RCC 7860 (cell line): ENCODE results near the gene CACNA2D3.

Experiments
- DNase-seq: peaks from one replicate; pipeline ENCODE4 v3.0.0-alpha.2; 2015; ENCODE audit warnings: low spot score
- FAIRE-seq: peaks from 2 replicates; lab custom pipeline; 2012; peaks lifted over from hg19 to GRCh38; lab: Jason Lieb, UNC

Gene CACNA2D3

DNA sequence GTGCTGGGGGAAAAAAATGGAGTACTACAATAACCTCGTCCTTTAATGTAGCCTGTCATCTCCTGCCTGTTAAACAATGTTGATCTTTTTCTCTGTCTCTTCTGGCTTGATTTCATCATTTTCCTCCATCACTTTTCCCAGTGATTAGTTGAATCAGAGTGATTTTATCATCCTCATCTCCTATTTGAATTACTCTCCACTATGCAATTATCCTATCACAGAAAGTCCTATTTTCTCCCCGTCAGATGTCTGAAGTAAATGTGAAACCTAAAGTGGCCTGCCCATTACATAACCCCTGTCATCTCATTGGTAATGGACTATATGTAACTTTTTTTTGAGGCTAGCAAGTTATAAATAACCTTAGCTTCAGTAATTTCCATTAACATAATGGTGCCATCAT lies 201.8 kb downstream of the CACNA2D3 start:
- DNase-seq (no peak), FAIRE-seq (no peak)

DNA sequence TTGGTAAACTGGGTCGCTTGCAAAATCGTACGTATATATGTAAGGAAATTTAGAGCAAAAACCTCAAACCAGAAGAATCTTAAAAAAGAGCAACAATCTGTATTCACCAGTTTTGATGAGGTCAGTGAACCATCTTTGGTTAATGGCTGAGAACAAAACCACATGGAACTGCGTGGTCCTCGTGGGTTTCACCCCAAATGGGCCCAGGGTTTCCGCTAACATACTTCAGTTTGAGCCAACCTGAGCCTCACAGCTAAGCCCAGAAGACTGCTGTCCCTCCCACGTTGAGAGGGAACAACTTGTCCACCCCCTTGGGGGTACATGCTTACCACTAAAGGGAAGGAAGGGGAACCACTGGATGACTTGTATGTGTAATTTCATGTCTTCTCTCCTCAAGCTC lies 204.6 kb downstream of the CACNA2D3 start:
- DNase-seq (no peak), FAIRE-seq (no peak)

DNA sequence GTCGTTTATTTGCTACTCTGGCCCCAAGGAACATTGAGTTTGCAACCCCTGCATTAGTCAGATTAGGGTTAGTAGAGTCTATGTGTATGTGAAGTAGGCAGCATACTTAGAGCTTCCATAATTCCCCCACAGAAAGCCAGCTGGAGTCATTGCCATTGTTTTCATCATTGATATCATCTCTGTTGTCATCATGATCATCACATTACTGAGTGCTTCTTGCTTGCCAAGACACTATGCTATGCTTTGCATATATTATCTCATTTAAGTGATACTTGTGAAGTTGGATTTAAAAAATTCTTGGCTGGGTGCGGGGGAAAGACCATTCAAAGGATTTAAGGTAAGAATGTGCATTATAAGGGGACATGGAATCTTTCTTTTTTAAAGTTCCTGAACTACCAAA lies 209.0 kb downstream of the CACNA2D3 start:
- FAIRE-seq, result no peak
- DNase-seq, result no peak

DNA sequence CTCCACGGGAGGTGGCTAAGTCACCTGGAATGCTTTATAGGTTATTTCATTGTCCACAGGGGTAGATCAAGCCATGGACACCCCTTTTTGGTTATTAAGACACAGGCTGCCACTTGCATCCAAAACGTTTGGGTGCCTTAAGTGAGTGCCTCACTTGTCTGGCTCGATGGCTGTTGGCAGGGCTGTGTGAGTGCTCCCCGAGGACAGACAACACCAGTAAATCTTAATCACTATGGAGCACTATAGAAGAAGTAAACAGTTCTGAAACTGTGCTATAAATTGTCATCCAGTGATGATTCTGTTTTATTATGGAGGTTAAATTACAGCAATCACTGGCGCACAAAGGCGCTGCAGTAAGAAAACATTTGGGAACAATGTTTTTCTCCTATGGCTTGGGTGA lies 215.5 kb downstream of the CACNA2D3 start:
- FAIRE-seq, result no peak
- no peak for DNase-seq

DNA sequence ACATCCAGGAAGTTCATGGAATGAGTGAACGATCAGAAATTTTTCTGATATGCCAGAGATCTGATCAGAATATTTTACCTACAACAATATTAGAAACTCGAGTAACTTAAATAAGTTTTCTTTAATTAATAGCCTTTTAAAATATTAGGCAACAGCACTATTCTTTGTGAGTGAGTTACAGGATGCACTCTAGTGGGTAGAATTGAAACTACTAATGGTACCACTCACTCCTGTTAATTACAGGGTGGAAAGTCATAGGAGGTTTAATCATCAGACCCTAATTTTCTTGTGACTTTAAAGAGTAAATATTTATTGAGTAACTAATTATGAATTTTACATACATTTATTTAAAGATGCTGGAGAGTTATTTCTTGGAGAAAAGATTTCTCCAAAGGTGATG lies 217.3 kb downstream of the CACNA2D3 start:
- no peak for FAIRE-seq
- no peak for DNase-seq

DNA sequence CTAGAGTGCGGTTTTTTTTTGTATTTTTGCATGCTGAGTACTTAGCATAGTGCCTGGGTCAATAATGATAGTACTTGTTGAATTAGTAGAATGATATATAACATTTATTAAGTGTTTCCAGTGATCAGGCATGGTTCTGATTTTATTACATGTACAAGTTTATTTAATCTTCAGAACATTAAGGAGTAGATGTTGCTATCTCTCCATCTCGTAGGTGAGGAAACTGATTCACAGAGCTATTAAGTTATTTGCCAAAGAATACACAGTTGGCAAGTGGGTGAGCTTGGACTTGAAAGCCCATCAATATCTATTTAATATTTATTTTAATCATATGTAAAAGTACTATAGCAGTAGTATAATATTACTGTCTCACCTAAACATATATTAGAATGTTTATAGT lies 219.5 kb downstream of the CACNA2D3 start:
- DNase-seq (no peak), FAIRE-seq (no peak)

DNA sequence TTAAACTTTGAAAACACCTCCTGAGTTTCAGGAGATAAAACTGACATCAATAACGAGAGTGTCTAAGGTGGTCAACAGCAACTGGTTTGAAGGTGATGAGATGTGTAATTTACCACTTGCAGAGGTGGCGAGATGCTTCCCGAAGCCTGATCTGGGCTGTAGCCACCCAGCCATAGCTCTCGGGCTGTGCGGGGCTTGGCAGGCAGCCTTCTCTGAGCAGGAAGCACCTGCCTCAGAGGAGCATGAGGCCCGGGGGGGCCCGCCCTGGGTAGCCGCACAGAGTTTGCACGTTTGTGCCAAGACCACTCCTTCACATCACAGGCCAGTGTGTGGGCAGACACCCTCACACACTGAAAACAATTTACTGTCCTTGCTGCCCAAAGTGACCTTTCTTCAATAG lies 220.3 kb downstream of the CACNA2D3 start:
- no peak for DNase-seq
- FAIRE-seq, result no peak

DNA sequence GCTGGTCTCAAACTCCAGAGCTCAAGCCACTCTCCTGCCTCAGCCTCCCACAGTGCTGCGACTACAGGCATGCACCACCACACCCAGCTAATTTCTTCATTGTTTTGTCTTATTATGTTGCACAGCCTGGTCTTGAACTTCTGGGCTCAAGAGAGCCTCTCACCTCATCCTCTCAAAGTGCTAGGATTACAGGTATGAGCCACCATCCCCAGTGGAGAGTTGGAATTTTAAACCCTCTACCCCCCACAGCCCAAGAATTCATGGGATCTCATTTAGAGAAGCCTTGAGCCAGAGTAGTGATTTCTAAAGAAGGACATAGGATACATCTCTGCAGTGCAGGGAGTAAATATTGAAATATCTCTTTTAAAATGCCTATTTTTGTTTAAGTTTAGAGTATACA lies 221.1 kb downstream of the CACNA2D3 start:
- no peak for FAIRE-seq

DNA sequence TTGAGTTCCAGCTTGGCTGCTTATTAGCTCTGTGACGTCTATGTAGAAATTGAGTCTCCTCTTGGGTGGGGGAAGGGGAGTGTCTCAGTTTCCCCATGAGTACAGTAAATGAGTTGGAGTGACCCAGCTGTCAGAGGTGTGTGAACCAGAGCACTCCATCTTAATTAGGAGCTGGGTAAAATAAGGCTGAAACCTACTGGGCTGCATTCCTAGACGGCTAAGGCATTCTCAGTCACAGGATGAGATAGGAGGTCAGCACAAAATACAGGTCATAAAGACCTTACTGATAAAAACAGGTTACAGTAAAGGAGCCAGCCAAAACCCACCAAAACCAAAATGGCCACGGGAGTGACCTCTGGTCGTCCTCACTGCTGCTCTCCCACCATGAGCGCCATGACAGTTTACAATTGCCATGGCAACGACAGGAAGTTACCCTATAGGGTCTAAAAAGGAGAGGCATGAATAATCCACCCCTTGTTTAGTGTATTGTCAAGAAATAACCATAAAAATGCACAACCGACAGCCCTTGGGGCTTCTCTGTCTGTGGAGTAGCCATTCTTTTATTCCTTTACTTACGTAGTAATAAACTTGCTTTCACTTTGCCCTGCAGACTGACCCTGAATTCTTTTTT lies 222.4 kb downstream of the CACNA2D3 start:
- FAIRE-seq, result no peak

More for the DNA sequence above, 221.1 kb downstream of the CACNA2D3 start:
- no peak for DNase-seq

DNA sequence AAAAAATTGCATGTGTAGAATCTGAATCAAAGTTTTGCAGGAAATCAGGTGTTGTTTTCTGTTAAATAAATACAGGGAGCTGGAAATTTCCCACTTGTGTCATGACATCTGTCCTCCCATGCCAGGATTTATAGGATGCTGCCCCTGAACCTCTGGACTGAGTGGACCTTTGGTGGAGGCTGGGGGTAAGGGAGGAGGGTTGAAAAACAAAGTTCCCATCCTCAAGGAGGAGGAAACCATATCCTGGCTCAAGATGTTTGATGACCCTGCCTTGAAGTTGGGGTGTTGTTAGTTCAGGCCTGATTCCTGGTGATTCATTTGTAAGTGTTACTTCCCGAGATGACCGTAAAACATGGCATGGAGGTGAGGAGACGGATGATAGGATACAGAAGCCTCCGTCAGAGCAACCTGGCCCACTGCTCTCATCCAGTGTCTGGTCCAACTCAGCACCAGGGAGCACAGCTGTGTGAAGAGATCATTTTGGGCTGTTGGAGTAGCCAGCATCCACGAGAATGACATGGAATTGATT lies 223.6 kb downstream of the CACNA2D3 start:
- DNase-seq (no peak), FAIRE-seq (no peak)

More for the DNA sequence above, 222.4 kb downstream of the CACNA2D3 start:
- DNase-seq, result no peak

DNA sequence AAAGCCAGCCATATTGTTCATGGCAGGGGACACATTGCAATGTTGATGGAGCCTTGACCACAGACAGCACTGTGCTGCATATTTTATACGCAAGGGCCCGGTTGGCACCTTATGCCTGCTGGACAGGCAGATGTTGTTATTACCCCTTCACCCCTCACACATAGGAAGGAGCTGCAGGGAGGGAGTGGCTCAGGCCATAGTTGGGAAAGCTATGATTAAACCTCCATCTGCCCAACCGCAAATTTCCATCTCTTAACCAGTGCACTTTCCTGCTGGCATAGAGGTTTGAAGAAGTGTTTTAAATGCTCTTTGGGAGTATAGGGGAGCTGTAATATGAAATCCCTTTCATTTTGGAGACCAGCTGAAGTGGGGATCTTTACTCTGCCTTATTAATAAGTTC lies 224.7 kb downstream of the CACNA2D3 start:
- DNase-seq (no peak), FAIRE-seq (no peak)

DNA sequence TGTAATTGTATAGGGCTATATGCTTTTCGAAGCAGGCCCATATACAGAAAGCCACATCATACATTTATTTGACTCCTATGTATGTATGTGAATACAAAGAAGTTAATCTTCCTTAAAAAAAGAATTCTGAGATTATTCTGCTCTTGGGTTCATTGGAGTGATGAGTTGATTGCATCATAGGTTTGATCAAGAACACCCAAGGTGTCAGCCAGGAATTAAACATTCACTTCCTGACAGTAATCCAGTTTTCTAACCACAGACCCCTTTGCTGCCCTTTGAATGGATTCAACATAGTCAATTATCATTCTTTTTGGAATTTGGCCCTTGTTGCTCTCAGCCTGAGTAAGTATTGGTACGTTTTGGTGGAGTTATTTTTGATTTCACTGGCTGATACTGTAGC lies 225.6 kb downstream of the CACNA2D3 start:
- DNase-seq (no peak), FAIRE-seq (no peak)

DNA sequence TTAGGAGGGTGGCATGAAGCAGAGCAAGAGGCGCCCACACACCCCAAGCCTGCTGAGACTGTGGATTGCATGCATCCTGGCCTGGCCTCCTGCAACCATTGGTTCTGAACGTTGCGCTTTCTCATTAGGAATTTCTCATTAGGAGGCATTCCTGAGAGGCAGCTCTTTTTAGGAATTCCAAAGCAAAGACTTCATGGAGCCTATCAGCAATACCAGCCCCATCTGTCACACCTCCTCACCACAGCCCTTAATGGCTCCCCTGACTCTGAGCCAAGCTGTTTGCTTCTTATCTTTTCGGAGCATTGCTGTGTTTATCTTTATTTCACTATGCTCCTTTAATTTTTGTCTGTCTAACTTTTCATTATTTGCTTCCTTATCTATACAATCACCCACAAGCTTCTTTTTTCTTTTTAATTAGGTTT lies 226.9 kb downstream of the CACNA2D3 start:
- no peak for DNase-seq

DNA sequence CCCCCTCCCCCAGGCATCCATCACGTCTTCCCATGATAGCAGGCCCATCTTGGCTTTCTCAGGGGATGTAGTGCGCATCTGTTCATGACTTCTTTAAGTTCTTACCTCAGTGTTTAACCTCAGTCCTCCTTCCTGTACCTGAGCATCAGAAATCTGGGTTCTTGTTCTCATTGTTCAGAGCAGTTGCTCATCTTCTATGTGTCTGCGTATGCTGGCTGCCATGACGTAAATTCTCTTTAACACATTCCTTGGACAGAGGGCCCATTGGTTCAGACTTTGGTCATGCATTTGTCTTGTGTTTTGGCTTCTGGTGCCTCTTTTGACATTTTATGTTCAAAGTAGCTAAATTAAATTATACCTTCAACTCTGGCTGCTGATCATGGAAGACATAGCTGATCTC lies 227.3 kb downstream of the CACNA2D3 start:
- no peak for DNase-seq
- FAIRE-seq, result no peak

More for the DNA sequence above, 226.9 kb downstream of the CACNA2D3 start:
- FAIRE-seq, result no peak

DNA sequence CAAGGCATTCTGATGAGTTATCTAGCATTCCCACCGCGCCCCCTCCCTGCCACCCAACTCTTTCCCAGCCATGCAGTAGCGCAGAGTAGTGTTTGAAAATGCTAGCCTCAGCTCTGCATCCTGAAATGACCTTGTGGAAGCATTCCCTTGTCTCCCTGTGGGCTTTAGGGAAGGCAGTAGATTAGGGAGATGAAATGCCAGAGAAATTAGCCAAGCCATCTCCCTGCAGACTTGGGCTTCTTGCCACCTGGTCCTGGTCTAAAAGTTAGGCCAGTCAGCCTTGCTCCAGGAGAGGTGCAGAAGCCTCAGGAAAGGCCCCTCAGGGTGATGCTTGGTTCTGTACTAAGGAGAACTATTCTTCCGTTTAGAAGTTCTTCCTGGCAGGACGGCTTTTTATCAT lies 231.2 kb downstream of the CACNA2D3 start:
- FAIRE-seq, result no peak
- no peak for DNase-seq

DNA sequence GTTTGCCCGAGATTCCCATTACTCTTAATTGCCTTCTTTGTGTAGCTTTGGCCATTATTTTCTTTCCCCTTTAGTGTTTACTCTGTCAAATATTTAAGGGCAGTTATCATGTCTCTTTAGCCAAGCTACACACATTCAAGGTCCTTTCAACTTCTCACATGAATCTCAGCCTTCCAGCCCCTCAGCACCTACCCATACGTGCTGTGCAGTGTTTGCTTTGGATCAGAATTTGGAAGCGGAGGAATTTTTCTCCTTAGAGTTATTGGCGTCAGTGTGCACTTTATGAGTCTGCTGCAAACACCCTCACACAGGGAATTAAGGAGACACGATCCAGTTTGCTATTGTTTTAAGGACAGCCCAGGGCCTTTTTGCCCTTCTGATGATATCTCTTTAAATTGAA lies 231.6 kb downstream of the CACNA2D3 start:
- DNase-seq, result no peak
- no peak for FAIRE-seq

DNA sequence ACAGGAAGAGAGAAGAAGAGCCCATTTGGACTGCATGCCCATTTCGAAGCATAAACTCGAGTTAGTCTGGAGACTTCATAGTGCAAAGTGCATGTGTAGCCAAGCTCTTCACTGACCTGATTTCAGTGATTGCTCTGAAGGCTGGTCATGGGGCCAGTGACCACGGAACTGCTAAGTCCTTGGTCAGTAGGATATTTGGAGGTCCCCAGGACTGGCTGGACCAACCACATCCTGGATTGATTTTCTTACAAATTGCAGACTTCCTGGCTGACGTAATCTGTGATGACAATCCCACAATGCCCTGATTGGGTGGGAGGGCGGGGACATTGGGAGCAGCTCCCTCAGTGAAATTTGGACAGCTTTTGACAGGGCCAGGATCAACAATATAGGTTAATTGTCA lies 233.4 kb downstream of the CACNA2D3 start:
- DNase-seq (no peak), FAIRE-seq (no peak)

DNA sequence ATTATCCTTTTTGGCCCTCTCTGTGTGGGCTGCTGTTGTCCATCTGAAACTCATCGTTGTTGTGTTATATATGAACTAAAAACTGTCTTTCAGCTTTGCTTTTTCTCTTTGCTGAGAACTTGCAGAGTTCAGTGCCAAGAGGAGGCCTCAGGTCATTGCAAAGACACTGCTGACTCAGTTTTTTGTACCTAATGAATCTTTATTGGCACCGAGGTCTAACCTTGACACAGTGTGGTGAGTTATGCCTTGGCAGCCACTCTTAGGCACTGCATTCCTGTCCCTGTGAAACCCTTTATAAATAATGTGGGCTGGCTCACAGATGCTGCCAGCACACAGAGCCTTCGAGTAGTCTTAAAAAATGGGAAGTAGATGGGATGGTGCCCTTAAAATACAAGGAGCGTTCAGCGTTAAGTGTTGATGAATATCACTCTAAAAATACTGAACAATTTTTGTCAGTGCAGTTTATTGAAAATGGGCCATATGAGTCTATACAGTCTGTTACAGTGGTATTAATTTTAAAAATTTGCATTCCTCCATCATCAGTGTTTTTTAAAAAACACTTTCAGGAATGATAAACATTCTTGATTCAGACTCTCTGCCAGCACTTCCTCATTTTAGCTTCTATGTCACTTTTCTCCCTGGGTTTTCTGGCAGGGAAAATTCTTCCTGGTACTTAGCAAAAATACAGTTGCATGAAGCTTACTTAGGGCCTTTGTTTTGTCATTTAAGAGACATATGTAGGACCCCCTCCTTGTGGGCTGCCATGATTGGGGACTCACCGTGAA lies 234.1 kb downstream of the CACNA2D3 start:
- FAIRE-seq, result no peak

DNA sequence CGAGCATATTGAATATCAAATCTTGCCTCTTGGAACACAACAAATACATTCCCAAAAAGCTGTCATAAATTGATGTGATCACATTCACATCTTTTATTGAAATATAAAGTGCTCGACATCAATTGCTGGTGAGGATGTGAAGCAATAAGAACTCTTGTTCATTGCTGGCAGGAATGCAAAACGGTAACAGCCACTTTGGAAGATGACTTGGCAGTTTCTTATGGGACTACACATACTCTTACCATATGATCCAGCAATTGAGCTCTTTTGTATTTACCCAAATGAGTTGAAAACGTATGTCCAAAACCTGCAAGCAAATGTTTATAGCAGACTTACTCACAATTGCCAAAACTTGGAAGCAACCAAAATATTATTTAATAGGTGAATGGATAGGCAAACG lies 234.9 kb downstream of the CACNA2D3 start:
- no peak for FAIRE-seq
- DNase-seq, result no peak

More for the DNA sequence above, 234.1 kb downstream of the CACNA2D3 start:
- DNase-seq, result no peak

DNA sequence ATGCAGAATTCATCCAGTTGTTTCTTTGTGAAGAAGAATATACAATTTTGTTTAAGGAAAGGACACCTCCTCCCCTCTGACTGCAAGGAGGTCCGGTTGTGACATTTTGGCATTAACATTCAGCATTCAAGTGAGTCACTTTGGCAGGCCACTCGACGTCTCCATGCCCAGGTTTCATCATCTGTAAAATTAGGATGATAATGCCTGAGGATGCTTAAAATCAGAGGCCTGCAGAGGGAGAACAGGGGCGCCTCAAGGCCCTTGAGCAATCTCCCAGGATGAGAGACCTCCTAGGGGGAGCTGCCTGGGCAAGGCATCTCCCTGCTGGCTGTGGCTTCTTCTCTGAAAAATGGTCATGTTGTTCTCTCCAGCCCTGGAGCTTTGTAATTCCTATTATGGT lies 236.0 kb downstream of the CACNA2D3 start:
- DNase-seq, result no peak
- FAIRE-seq, result no peak

DNA sequence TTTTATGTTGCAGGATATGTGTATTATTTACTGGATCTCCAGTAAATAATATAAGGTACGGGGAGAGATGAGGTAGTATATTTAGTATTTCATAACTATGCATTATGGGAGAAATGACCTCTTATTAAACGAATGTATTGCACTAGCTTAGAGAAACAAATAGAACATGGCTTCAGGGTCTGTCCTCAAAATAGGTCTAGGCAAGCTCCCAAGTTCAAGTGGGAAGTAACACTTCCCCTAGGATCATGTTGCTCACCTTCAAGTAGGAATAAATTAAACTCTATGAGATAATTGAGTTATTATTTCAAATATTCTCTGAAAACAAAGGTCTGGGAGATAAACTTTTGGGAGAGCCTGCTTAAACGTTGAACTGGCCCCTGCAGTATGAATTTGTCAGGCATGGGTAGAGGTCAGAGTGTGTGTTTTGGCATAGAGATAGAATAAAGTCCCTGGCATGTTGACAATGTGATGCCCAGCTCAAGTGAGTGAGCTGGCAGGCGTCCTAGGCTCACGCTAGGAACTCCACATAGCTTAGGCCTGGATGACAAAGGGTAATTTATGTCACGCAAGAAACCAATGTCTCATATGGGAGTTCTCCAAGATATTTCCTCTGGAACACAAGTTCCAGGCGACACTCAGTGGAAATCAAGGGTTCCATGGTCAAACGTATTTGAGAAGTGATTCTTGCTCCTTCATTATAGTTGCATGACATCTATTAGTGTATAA lies 236.8 kb downstream of the CACNA2D3 start:
- FAIRE-seq (no peak), DNase-seq (no peak)

DNA sequence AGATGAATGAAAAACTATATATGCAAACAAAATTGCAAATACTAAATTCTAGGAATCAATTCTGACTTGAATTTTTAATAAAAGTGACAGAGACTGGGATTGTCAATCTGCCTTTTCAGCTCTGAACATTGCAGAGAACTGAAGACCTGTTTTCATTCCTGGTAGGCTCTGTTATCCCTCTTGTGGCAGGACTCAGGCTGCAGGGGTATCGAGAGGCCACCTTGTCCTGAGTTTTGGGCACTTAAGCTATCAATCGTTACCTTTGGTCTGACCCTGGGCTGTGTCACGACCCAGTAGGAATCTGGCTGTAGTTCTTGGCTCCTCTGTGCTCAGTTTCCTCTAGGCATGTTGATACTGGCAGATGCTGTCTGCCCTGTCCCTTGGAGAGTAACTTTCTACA lies 238.0 kb downstream of the CACNA2D3 start:
- DNase-seq (no peak), FAIRE-seq (no peak)
